HG03103 (cell line): ENCODE data around the gene MARCHF3.

Experiments
- ATAC-seq: cut with Tn5 transposase; IDR thresholded peaks from one replicate; pipeline ENCODE4 v1.9.1; 2021; ENCODE audit warnings: low read depth; ENCODE audit not compliant: unreplicated experiment

The MARCHF3 gene

GRCh38 chr5:126826619-126827215 lies 203.6 kb downstream of the MARCHF3 start:
- no peak for ATAC-seq

GRCh38 chr5:126819253-126819652 lies 211.1 kb downstream of the MARCHF3 start:
- no peak for ATAC-seq

- no peak for ATAC-seq
Measured at GRCh38 chr5:126818736-126819135, 211.6 kb downstream of the MARCHF3 start.
